H1 (cell line): ENCODE measurements around the gene FGGY. TPM values are rescaled to one million over a fixed set of nuclear protein-coding genes. Genes with fewer than 3 reads are reported as not detected.

Experiments used
- CTBP2 ChIP-seq: IDR thresholded peaks from 2 replicates; pipeline ENCODE4 v1.7.0; 2011; ENCODE audit warnings: borderline replicate concordance, mild to moderate bottlenecking, moderate library complexity, mixed read lengths, low read length; ENCODE audit not compliant: insufficient read depth, insufficient read length
- E2F6 ChIP-seq: IDR thresholded peaks from 2 replicates; pipeline ENCODE4 v1.6.1; 2012; ENCODE audit warnings: inconsistent platforms
- EP300 ChIP-seq, 2 experiments: IDR thresholded peaks; 1 replicate in 1 of 2; 2 replicates in 1 of 2; pipeline ENCODE4 v1.6.1; 2011 to 2012; ENCODE audit warnings: low read depth in 2 of 2, low read length in 2 of 2, mild to moderate bottlenecking in 2 of 2, borderline replicate concordance in 1 of 2, inconsistent platforms in 1 of 2, moderate library complexity in 1 of 2
- PHF8 ChIP-seq: fragments of 200-600 bp; sonication (generic); conservative IDR thresholded peaks from 2 replicates; pipeline ENCODE4 v1.7.1; 2012; ENCODE audit warnings: low read depth, mild to moderate bottlenecking, inconsistent platforms, low read length, moderate library complexity
- POLR2A ChIP-seq, 2 experiments: IDR thresholded peaks; 1 replicate in 1 of 2; 2 replicates in 1 of 2; pipeline ENCODE4 v1.6.1; 2011; ENCODE audit warnings: low read depth in 2 of 2, low read length in 2 of 2, mild to moderate bottlenecking in 2 of 2; ENCODE audit errors: control extremely low read depth in 1 of 2
- SIX5 ChIP-seq: IDR thresholded peaks from 2 replicates; pipeline ENCODE4 v1.6.1; 2011; ENCODE audit warnings: mild to moderate bottlenecking, low read depth, low read length
- polyA plus RNA-seq, 7 experiments: library from polyadenylated mRNA; depleted of rRNA in 3 of 7; stranded (reverse) in 5 of 7; unstranded in 2 of 7; fragments of >200 nt in 5 of 7; fragments of 200-250 nt in 2 of 7; gene quantifications; 1 replicate in 5 of 7; 2 replicates in 1 of 7; 4 replicates in 1 of 7; pipeline versions ENCODE4 v1.2.1 to v1.2.3, GENCODE V29; 2011 to 2013; ENCODE audit warnings: missing spikeins in 2 of 7, mixed read lengths in 2 of 7
- total RNA-seq: library from RNA; stranded (reverse); fragmentation: NEBNext Ultra II Directional; extraction: Animal tissue kit (Norgen Biotek cat#: 25700); gene quantifications from 2 replicates; pipeline ENCODE4 v1.2.1, GENCODE V29; 2021

The FGGY gene
- total and polyA plus RNA-seq, 2 of the 8 experiments (the other 6 are each of a cell fraction or from before 2014, with no cell fraction given), result 10.3 to 12.5 TPM

GRCh38 chr1:59418363-59419144, 121.7 kb downstream of the FGGY start (continued):
- TF ChIP-seq SIX5 (no peak), POLR2A (IDR thresholded peaks at IDR 0.05; ENCODE audit: control extremely low read depth in 1 of 2, low read depth in 2 of 2, low read length in 2 of 2) (no peak), EP300 (IDR thresholded peaks at IDR 0.05; ENCODE audit: borderline replicate concordance in 1 of 2, low read depth in 2 of 2, low read length in 2 of 2) (no peak), E2F6 (no peak), CTBP2 (no peak), PHF8 (no peak)
